Keratinocyte (primary cell): ENCODE data around the gene ERN2.

ENCODE experiments used
- CTCF ChIP-seq, 3 experiments: IDR thresholded peaks in 1 of 3; conservative IDR thresholded peaks in 1 of 3; optimal IDR thresholded peaks in 1 of 3; 2 replicates in 2 of 3; 3 replicates in 1 of 3; pipeline versions ENCODE3 to v1.5.1; 2011; ENCODE audit warnings: low read length in 3 of 3, mild to moderate bottlenecking in 3 of 3, moderate library complexity in 2 of 3, control low read depth in 1 of 3, inconsistent platforms in 1 of 3; ENCODE audit not compliant: insufficient read depth in 2 of 3; ENCODE audit errors: extremely low read depth in 1 of 3
- EZH2 ChIP-seq: IDR thresholded peaks from one replicate; pipeline ENCODE4 v1.6.1; 2012; ENCODE audit warnings: inconsistent platforms, mild to moderate bottlenecking, low read length, moderate library complexity

- no peak for TF ChIP-seq CTCF (optimal IDR thresholded peaks at IDR 0.05 in 1 of 3, IDR thresholded peaks at IDR 0.05 in 1 of 3, conservative IDR thresholded peaks at IDR 0.05 in 1 of 3; ENCODE audit: extremely low read depth in 1 of 3, insufficient read depth in 2 of 3, low read length in 3 of 3)
- TF ChIP-seq EZH2: no peak
Observed at GRCh38 chr16:23663918-23664317, 49.1 kb downstream of the ERN2 start.
